ENCODE data around the gene IGSF3. TPM values are rescaled to one million over a fixed set of nuclear protein-coding genes. Genes with fewer than 3 reads are reported as not detected.

The IGSF3 gene
- total and polyA plus RNA-seq, 7 donors: 0.34 to 1.2 (median 0.49) TPM

DNA sequence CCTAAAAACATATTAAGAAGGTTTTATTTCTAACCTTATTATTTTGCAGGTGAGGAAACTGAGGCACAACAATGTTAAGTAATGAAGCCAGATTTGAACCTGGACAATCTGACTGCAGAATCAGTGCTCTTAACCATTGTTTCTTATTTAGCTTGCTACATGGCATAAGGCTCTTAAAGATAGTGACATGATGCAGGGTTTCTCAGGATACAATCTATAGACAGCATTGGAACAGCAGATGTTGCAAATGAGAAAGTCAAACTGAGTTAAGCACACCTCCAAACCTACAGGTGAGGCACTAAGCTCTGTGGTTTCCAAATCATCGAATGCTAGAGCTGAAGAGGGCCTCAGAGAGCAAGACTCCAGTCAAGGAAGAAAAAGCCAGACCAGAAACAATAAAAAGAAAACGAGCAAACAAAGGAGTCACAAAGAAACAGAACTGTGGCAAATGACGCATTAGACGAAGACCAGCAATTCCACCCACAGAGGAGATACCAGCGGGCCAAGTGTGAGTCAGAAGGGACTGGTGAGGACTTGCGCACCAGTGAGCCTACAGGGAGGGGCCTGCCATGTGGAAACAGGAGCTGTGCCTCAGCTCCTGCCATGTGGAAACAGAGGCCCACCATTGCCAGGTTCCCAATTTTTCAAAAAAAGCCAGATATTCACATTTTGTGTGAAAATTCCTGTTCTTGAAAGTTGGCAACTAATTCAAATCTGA, 111.1 kb downstream of the IGSF3 start:
- intact Hi-C loops (cut with DNase I): no loop called here
- Histone ChIP-seq H3K9me3 (no peaks in the 10 kb centered on the region), H3K36me3 (ENCODE audit: insufficient read depth in 1 of 2, low read depth in 1 of 2) (no peaks in the 10 kb centered on the region), H3K4me3 (no peak overlapping the region), H3K4me1 (peaks cover 6% of the 10 kb centered on the region), H3K27ac (no peak overlapping the region), H3K27me3 (ENCODE audit: insufficient read depth in 3 of 3, low read length in 2 of 3) (no peaks in the 10 kb centered on the region)
- 72 to 84% (median 79%) methylated on average over 6 of the region's 6 CpGs for WGBS, 3 donors
- ATAC-seq (peak; percentile 34 to 74 (median 64)), DNase-seq (peak in 1 of 2 donors; percentile 73)
- TF ChIP-seq, protein P1, sequence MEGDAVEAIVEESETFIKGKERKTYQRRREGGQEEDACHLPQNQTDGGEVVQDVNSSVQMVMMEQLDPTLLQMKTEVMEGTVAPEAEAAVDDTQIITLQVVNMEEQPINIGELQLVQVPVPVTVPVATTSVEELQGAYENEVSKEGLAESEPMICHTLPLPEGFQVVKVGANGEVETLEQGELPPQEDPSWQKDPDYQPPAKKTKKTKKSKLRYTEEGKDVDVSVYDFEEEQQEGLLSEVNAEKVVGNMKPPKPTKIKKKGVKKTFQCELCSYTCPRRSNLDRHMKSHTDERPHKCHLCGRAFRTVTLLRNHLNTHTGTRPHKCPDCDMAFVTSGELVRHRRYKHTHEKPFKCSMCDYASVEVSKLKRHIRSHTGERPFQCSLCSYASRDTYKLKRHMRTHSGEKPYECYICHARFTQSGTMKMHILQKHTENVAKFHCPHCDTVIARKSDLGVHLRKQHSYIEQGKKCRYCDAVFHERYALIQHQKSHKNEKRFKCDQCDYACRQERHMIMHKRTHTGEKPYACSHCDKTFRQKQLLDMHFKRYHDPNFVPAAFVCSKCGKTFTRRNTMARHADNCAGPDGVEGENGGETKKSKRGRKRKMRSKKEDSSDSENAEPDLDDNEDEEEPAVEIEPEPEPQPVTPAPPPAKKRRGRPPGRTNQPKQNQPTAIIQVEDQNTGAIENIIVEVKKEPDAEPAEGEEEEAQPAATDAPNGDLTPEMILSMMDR (IDR thresholded peaks at IDR 0.05): no peak

DNA sequence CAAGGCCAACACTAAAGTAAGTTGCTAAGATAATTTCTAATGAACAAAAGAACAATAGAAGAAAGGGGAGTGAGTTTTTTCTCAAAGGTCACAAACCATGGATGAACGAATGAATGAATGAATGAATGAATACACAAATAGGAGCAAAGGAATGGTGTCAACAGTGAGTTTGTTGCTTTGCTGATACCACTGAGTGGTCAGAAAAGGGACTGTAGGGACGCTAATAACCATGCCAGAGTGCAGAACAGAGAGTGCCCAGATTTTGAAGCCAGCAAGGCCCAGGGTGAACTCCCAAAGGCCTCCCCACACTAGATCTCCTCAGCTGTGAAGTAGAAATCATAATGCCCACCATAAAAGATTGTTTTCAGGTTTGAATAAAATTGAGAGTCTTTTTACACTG, 112.6 kb downstream of the IGSF3 start:
- H3K36me3 ChIP-seq (ENCODE audit: insufficient read depth in 1 of 2, low read depth in 1 of 2): no peaks in the 10 kb centered on the region
- no peak overlapping the region for H3K4me3 ChIP-seq
- no peaks in the 10 kb centered on the region for H3K9me3 ChIP-seq
- peak in 1 of 4 donors; percentile 37 for ATAC-seq
- no peak for DNase-seq
- intact Hi-C loops (cut with DNase I): no loop called here
- H3K27me3 ChIP-seq (ENCODE audit: insufficient read depth in 3 of 3, low read length in 2 of 3): no peaks in the 10 kb centered on the region
- TF ChIP-seq, protein P1 (IDR thresholded peaks at IDR 0.05): no peak
- no peak overlapping the region for H3K27ac ChIP-seq
- peaks cover 6% of the 10 kb centered on the region for H3K4me1 ChIP-seq
- 68 to 87% (median 69%) methylated on average over 2 of the region's 2 CpGs for WGBS, 3 donors

DNA sequence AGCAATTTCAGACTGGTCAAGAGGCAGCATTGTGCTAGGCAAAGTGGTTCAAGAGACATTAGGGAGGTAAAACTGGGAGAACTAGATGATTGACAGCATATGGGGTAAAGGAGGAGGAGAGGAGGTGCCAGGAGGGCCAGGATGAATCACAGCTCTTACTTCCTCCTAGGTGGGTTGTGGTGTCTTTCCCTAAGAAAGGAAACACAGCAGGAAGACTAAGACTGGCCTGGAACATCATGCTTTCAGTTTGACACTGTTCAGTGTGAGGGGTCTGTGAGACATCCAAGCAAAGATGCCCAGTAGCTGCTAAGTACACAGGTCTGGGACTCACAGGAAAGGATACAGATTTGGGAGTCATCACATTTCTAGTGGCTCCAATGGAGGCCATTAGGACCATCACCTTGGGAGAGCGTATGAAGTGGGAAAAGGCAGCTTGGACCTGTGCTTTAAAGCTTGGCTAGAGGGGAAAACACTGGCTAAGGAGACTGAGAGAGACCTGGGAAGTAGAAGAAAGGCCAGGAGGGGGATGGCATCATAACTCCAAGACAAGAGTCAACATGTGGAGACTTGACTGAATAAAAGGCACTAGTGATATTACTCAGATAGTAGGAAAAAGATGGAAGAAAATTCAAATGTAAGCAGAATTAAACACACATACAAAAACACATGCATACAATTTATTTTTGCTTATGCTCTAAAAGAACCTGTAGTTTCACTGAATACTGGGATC, 114.0 kb downstream of the IGSF3 start:
- Histone ChIP-seq H3K27me3 (ENCODE audit: insufficient read depth in 3 of 3, low read length in 2 of 3) (no peaks in the 10 kb centered on the region), H3K9me3 (no peaks in the 10 kb centered on the region), H3K27ac (no peak overlapping the region), H3K4me3 (no peak overlapping the region), H3K4me1 (peaks cover 6% of the 10 kb centered on the region), H3K36me3 (ENCODE audit: insufficient read depth in 1 of 2, low read depth in 1 of 2) (no peaks in the 10 kb centered on the region)
- no peak for DNase-seq
- intact Hi-C loops (cut with DNase I): no loop called here
- TF ChIP-seq, protein P1 (IDR thresholded peaks at IDR 0.05): no peak
- WGBS, 3 donors: 95 to 100% (median 100%) methylated on average over 1 of the region's 1 CpG
- no peak for ATAC-seq

DNA sequence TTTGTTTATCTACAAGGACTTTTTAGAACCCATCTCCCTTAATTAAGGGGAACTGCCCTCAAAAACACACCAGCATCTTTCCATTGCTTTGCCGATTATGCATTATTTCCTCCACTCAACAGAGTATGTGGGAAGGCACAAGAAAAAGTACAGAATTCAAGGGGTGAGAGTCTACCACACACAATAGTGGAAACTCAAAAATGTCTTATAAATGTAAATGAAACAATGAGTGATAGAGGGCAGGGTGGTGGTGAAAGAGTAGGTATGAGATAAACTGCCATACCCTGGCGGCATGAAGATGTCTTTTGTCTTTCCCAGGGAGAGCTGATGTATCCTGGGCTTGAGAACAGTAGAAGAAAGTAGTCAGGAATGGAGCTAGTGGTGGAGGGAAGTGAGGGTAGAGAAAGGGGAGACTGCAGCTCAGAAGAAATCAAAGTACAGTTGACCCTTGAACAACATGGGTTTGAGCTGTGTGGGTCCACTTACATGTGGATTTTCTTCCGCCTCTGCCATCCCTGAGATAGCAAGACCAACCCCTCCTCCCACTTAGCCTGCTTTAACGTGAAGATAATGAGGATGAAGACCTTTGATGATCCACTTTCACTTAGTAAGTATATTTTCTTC, 121.1 kb downstream of the IGSF3 start:
- Histone ChIP-seq H3K4me3 (no peak overlapping the region), H3K27ac (no peak overlapping the region), H3K9me3 (no peaks in the 10 kb centered on the region), H3K36me3 (ENCODE audit: insufficient read depth in 1 of 2, low read depth in 1 of 2) (peaks cover 3 to 24% of the 10 kb centered on the region in 2 donors), H3K27me3 (ENCODE audit: insufficient read depth in 3 of 3, low read length in 2 of 3) (no peaks in the 10 kb centered on the region), H3K4me1 (no peaks in the 10 kb centered on the region)
- TF ChIP-seq, protein P1 (IDR thresholded peaks at IDR 0.05): no peak
- no peak for ATAC-seq
- 91 to 94% (median 93%) methylated on average over 4 of the region's 4 CpGs for WGBS, 3 donors
- intact Hi-C loops (cut with DNase I): no loop called here
- DNase-seq: no peak

Data from psoas muscle (tissue), 8 donors.